A673 (cell line): ENCODE data around the gene HRK.

Experiments used
- CTCF ChIP-seq: fragments of 300-800, 200-600 bp; sonication (generic); conservative IDR thresholded peaks from 2 replicates; pipeline ENCODE4 v1.5.1; 2017; ENCODE audit warnings: low read depth, mild to moderate bottlenecking, antibody characterized with exemption, low read length, moderate library complexity, mixed read lengths
- EZH2 ChIP-seq: fragments of 200-600 bp; sonication (generic); IDR thresholded peaks from 2 replicates; pipeline ENCODE4 v1.6.1; 2017; ENCODE audit warnings: borderline replicate concordance, low read depth, mild to moderate bottlenecking, mixed read lengths, antibody characterized with exemption, low read length; ENCODE audit not compliant: poor library complexity, severe bottlenecking

- no peak for TF ChIP-seq CTCF
- no peak for TF ChIP-seq EZH2
Observed at GRCh38 chr12:116867523-116867922, 13.7 kb downstream of the HRK start.
